Activated naive CD4-positive, alpha-beta T cell treated with anti-CD3 and anti-CD28 coated beads, Interleukin-2, amount 10 ng/mL, durations not matched to agents 7 days and 5 days (primary cell): ENCODE data around the gene BCL11A.

Source experiments
- CTCF ChIA-PET: fragments of 350-600 bp; sonication (Branson Sonifier 250); formaldehyde crosslinking; loops from one replicate; lab custom pipeline; 2021; ENCODE audit warnings: antibody characterized with exemption; lab: Charles Lee
- DNase-seq: peaks from one replicate; pipeline ENCODE4 v3.0.0-alpha.2; 2020
- H3K27ac Mint-ChIP-seq: one replicate; pipeline ENCODE4 v1.8.0; 2021; ENCODE audit warnings: mild to moderate bottlenecking, moderate library complexity, mixed read lengths
- H3K27me3 Mint-ChIP-seq: one replicate; pipeline ENCODE4 v1.8.0; 2021; ENCODE audit warnings: mild to moderate bottlenecking, mixed read lengths
- H3K36me3 Mint-ChIP-seq: one replicate; pipeline ENCODE4 v1.8.0; 2021; ENCODE audit warnings: mixed read lengths
- H3K4me1 Mint-ChIP-seq: one replicate; pipeline ENCODE4 v1.8.0; 2021; ENCODE audit warnings: mixed read lengths
- H3K4me3 Mint-ChIP-seq: one replicate; pipeline ENCODE4 v1.8.0; 2021; ENCODE audit warnings: mild to moderate bottlenecking, moderate library complexity, mixed read lengths
- H3K9me3 Mint-ChIP-seq: one replicate; pipeline ENCODE4 v1.8.0; 2021; ENCODE audit warnings: mixed read lengths

The BCL11A gene

DNA sequence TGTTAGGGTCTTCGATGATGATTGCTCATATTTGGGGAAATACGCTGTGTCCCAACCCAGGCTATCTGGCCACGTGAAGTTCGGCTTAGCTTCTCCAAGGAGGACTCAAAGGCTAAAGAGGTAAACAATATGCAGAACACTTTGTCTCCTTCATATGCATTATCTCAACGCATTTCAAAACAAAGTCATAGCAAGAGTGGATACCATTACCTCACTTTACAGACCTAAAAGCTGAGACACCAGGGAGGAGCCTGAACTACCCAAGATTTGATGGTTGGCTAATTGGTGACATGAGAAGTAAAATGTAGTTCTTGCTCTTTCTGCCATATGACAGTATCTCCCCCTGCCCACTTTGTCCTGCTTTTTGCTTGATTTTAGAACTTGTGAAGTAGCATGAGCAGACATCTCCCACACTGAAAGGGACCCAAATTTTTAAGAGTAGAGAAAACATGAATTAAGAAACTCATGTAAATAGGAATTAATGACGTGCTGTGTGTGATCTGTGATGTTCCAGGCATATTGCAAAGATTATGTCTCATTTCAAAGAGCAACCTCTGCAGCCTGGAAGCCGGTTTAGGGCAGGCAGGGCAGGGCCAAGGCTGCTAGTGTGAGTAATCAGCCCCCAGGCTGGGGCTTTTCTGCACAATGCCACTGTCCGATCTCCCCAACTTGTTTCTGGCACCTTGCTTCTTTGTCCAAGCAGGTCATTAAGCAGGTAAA is 144.5 kb downstream of the BCL11A start:
- no peak for DNase-seq
- H3K27ac Mint-ChIP-seq = no peak overlapping the region
- H3K4me1 Mint-ChIP-seq = peaks cover 2% of the 10 kb centered on the region
- H3K4me3 Mint-ChIP-seq = no peak overlapping the region
- no peaks in the 10 kb centered on the region for H3K9me3 Mint-ChIP-seq
- H3K27me3 Mint-ChIP-seq = peaks cover 14% of the 10 kb centered on the region
- no peaks in the 10 kb centered on the region for H3K36me3 Mint-ChIP-seq
- CTCF ChIA-PET = no interaction called here

- Mint-ChIP-seq H3K36me3 (no peaks in the 10 kb centered on the region), H3K4me1 (peaks cover 2% of the 10 kb centered on the region), H3K4me3 (no peak overlapping the region), H3K27me3 (peaks cover 14% of the 10 kb centered on the region), H3K27ac (no peak overlapping the region), H3K9me3 (no peaks in the 10 kb centered on the region)
- CTCF ChIA-PET = no interaction called here
- DNase-seq = no peak
These were observed 145.2 kb downstream of the BCL11A start for GRCh38 chr2:60408207-60408606.

DNA sequence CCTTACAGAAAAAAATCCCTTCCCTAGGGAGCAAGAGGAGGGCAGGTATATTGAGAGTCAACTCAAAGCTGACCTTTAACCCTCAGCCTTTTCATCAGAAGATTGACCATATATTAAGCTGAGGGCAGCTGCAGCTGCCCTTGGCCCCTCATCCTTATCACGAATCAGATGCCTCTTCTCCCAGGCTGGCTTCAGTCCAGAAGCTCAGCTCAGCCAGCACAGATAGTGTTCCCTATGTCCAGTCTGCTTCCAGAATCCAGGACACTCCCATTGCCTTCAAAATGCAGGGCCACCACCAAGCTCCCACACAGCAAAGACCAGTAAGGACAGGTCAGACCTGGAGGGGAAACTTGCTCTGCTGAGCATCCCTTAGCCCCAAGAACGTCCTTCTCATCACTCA is 146.1 kb downstream of the BCL11A start:
- Mint-ChIP-seq H3K4me3 (no peak overlapping the region), H3K27me3 (peaks cover 14% of the 10 kb centered on the region), H3K9me3 (no peaks in the 10 kb centered on the region), H3K27ac (no peak overlapping the region), H3K36me3 (no peaks in the 10 kb centered on the region), H3K4me1 (peaks cover 2% of the 10 kb centered on the region)
- CTCF ChIA-PET = no interaction called here
- DNase-seq = no peak

DNA sequence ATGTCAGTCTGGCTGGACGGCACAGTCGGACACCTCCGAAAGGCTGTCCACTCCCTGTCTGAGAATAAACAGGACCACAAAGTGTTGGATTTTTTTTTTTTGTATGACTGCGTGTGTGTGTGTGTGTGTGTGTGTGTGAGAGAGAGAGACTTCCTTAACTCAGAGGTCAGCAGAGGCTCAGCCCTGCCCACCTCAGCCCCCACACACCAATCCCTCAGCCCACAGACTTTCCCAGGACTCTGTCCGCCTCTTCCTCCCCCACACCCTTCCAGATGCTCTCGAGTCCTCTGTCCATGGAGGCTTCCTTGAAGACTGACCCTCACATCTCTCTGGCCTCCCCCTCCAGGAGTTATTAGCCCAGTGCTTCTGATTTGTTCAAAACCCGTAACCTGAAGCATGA is 147.3 kb downstream of the BCL11A start:
- no peak for DNase-seq
- CTCF ChIA-PET = no interaction called here
- Mint-ChIP-seq H3K9me3 (no peaks in the 10 kb centered on the region), H3K4me1 (no peaks in the 10 kb centered on the region), H3K4me3 (no peak overlapping the region), H3K36me3 (no peaks in the 10 kb centered on the region), H3K27me3 (peaks cover 14% of the 10 kb centered on the region), H3K27ac (no peak overlapping the region)

- Mint-ChIP-seq H3K9me3 (no peaks in the 10 kb centered on the region), H3K4me1 (peaks cover 2% of the 10 kb centered on the region), H3K27me3 (peaks cover 13% of the 10 kb centered on the region), H3K4me3 (no peak overlapping the region), H3K36me3 (no peaks in the 10 kb centered on the region), H3K27ac (no peak overlapping the region)
- no peak for DNase-seq
- CTCF ChIA-PET = no interaction called here
These were observed 148.1 kb downstream of the BCL11A start for GRCh38 chr2:60405271-60405919.
